ENCODE measurements around the gene GABPB1.

The GABPB1 gene

DNA sequence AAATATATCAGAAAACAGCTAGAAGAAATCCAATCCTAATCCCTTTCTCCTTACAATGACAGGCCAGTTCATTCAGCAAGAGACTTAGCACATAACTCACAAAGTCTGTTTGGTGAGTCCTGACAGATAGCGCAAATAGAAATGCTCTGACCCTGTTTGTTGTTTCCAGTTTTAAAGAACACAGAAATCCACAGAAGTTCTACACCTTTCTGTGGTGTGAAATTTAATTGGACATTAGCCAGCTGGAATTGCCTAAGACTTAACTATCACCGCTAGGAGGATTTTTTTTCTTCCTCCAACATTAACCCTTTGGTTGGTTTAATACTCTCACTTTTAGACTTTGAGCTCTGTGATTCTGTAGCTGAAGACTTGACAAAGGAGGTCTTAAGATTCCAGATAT, 120.2 kb downstream of the GABPB1 start:
- no peak for DNase-seq (ENCODE audit: low spot score)
- Histone ChIP-seq H3K27ac (no peak overlapping the region), H3K4me3 (no peak overlapping the region)
- TF ChIP-seq, protein P1, sequence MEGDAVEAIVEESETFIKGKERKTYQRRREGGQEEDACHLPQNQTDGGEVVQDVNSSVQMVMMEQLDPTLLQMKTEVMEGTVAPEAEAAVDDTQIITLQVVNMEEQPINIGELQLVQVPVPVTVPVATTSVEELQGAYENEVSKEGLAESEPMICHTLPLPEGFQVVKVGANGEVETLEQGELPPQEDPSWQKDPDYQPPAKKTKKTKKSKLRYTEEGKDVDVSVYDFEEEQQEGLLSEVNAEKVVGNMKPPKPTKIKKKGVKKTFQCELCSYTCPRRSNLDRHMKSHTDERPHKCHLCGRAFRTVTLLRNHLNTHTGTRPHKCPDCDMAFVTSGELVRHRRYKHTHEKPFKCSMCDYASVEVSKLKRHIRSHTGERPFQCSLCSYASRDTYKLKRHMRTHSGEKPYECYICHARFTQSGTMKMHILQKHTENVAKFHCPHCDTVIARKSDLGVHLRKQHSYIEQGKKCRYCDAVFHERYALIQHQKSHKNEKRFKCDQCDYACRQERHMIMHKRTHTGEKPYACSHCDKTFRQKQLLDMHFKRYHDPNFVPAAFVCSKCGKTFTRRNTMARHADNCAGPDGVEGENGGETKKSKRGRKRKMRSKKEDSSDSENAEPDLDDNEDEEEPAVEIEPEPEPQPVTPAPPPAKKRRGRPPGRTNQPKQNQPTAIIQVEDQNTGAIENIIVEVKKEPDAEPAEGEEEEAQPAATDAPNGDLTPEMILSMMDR (IDR thresholded peaks at IDR 0.05): no peak

DNA sequence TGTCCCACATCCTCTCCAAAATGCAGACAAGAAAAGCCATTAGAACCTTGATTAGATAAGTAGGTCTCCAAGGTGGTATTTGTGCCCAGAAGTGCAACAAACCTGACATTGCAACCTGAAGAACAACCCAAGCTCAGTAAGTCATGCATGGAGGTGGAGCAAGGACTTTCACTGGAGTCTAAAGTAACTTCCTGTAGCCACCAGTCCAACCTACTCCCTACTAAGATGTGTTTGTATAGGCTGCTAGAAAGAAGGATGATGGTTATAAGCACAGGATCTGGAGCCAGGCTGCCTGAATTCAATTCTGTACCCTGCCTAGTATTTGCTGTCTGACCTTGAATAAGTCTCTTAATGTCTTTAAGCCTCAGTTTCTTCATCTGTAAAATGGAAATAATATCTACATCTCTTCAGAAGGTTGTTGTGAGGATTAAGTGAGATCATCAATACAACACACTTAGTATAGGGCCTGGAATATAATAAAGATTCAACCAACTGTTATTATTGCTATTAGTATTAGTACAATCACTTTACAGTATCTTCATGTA, 121.7 kb downstream of the GABPB1 start:
- no peak for DNase-seq (ENCODE audit: low spot score)
- TF ChIP-seq, protein P1 (IDR thresholded peaks at IDR 0.05): no peak
- Histone ChIP-seq H3K4me3 (no peak overlapping the region), H3K27ac (no peak overlapping the region)

DNA sequence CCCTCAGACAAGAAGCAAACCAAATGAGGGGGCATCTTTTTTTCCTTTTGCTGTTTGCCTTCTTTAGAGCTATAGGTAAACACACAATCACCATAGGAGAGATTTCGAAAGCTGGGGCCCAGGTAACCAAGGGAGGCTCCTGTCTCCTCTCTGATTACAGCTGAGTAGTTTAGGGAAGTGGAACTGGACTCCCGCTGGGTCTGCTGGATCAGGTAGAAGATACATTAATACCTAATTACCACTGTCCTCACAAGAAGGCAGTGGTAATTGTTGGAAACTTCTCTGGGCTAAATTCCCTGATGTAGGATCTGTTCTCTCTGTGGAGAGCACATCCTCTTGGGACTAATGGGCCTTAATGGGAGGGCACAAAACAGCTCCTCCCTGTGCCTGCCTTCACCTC, 122.2 kb downstream of the GABPB1 start:
- TF ChIP-seq, protein P1 (IDR thresholded peaks at IDR 0.05): no peak
- Histone ChIP-seq H3K4me3 (no peak overlapping the region), H3K27ac (no peak overlapping the region)
- no peak for DNase-seq (ENCODE audit: low spot score)

DNA sequence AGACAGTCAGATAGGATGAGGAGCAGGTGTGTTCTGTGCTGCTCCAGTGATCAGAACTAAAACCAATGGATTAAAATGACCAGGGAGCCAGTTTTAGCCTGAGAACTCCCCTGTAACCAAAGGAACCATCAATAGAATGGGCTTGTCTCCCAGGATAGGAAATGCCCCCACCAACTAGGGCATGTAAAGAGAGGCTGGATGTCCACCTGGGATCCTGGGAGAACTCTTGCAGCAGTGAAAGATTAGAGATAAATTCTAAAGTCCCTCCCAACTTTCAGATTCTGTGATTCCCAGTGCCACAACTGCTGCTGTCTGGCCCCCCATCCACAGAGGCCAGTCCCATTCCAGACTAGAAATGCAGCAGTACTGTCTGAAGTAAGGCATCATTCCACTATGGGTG, 123.2 kb downstream of the GABPB1 start:
- TF ChIP-seq, protein P1 (IDR thresholded peaks at IDR 0.05): no peak
- DNase-seq (ENCODE audit: low spot score): no peak
- Histone ChIP-seq H3K27ac (no peak overlapping the region), H3K4me3 (no peak overlapping the region)

DNA sequence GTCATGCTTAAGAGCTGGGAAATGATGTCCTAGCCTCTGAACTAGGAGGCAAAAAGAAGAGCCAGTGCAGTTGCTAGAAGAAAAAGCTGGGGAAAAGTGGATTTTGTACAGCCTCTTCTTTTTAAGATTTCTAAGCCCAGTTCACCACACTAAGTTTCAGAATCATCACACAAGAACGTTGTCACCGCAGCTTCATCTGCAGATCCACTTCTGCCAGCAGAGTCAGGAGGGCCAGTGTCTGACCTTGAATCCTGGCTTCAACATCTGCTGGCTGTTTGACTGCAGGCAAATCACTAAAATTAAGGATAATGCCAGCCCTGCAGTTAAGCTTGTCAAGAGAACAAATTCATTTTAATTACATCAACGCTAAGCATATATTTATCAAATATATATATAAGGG, 125.7 kb downstream of the GABPB1 start:
- Histone ChIP-seq H3K4me3 (no peak overlapping the region), H3K27ac (no peak overlapping the region)
- TF ChIP-seq, protein P1 (IDR thresholded peaks at IDR 0.05): no peak
- no peak for DNase-seq (ENCODE audit: low spot score)

DNA sequence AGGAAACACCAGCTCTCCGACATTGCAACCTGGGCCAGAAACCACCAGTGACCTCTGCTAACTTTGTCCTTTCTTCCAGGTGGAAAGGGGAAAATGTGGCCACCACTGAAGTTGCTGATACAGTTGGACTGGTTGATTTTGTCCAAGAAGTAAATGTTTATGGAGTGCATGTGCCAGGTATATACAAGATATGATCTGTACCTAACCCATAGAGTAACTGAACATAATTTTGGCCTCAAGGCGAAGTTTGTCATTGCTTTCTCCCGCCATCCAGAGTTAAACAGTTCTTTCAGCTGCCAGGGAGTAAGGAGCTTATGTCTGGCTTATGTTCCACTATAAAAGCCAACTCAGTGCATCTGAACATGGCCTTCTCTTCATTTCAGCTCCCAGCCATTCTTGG, 126.1 kb downstream of the GABPB1 start:
- DNase-seq (ENCODE audit: low spot score): no peak
- Histone ChIP-seq H3K4me3 (no peak overlapping the region), H3K27ac (no peak overlapping the region)
- TF ChIP-seq, protein P1 (IDR thresholded peaks at IDR 0.05): no peak

DNA sequence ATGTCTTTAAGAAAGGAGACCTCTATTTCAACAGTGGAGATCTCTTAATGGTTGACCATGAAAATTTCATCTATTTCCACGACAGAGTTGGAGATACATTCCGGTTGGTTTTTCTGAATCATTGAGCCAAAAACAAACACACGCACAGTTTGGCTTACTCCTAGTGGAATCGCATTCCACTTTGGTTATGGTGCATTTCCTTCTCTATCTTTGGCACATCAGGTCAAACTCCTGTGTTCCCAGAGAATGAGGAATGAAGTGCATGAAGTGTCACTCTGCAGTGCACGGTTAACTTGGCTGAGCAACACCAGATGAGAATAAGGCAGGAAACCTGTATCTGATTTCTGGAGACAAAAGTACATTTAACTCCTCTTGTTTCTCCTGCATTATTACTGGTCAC, 127.9 kb downstream of the GABPB1 start:
- no peak for DNase-seq (ENCODE audit: low spot score)
- TF ChIP-seq, protein P1 (IDR thresholded peaks at IDR 0.05): no peak
- Histone ChIP-seq H3K4me3 (no peak overlapping the region), H3K27ac (no peak overlapping the region)
